H9 (cell line): ENCODE results near the gene PPP1R13B. TPM values are rescaled to one million over a fixed set of nuclear protein-coding genes. Genes with fewer than 3 reads are reported as not detected.

ENCODE experiments used
- DNase-seq: peaks from one replicate; pipeline ENCODE4 v3.0.0-alpha.2; 2017
- H2AFZ ChIP-seq: one replicate; pipeline ENCODE4 v1.6.1; 2013; ENCODE audit warnings: mild to moderate bottlenecking, low read length, control low read depth, moderate library complexity
- H2AK5ac ChIP-seq: 2 replicates; pipeline ENCODE4 v1.6.1; 2013; ENCODE audit warnings: low read length, control low read depth, mixed read lengths; ENCODE audit not compliant: insufficient read length
- H2BK120ac ChIP-seq: one replicate; pipeline ENCODE4 v1.6.1; 2013; ENCODE audit warnings: low read depth, mild to moderate bottlenecking, low read length, control low read depth, inconsistent platforms; ENCODE audit not compliant: poor library complexity, severe bottlenecking
- H2BK12ac ChIP-seq: 2 replicates; pipeline ENCODE4 v1.6.1; 2013; ENCODE audit warnings: low read length, control low read depth, mixed read lengths, low read depth; ENCODE audit not compliant: insufficient read length
- H2BK15ac ChIP-seq: 2 replicates; pipeline ENCODE4 v1.6.1; 2013; ENCODE audit warnings: low read depth, low read length, control low read depth
- H2BK20ac ChIP-seq: one replicate; pipeline ENCODE4 v1.6.1; 2013; ENCODE audit warnings: low read depth, mild to moderate bottlenecking, low read length, control low read depth, inconsistent platforms; ENCODE audit not compliant: poor library complexity, severe bottlenecking
- H2BK5ac ChIP-seq: 2 replicates; pipeline ENCODE4 v1.6.1; 2013; ENCODE audit warnings: low read length, control low read depth, mixed read lengths; ENCODE audit not compliant: insufficient read length
- H3K14ac ChIP-seq: 2 replicates; pipeline ENCODE4 v1.6.1; 2013; ENCODE audit warnings: low read length, control low read depth; ENCODE audit not compliant: insufficient read depth
- H3K18ac ChIP-seq: 2 replicates; pipeline ENCODE4 v1.6.1; 2013; ENCODE audit warnings: low read depth, mild to moderate bottlenecking, mixed read lengths, low read length, control low read depth; ENCODE audit not compliant: insufficient read length
- H3K23ac ChIP-seq: 2 replicates; pipeline ENCODE4 v1.6.1; 2013; ENCODE audit warnings: low read length, control low read depth, mixed read lengths, low read depth; ENCODE audit not compliant: insufficient read length
- H3K23me2 ChIP-seq: 2 replicates; pipeline ENCODE4 v1.6.1; 2013; ENCODE audit warnings: low read depth, mild to moderate bottlenecking, mixed read lengths, low read length, control low read depth; ENCODE audit not compliant: insufficient read length, poor library complexity, severe bottlenecking
- H3K27ac ChIP-seq: 2 replicates; pipeline ENCODE4 v1.5.1; 2013; ENCODE audit warnings: low read length, control low read depth, mixed read lengths, low read depth; ENCODE audit not compliant: insufficient read length
- H3K27me3 ChIP-seq: 2 replicates; pipeline ENCODE4 v1.6.1; 2013; ENCODE audit warnings: low read length, control low read depth, inconsistent platforms; ENCODE audit not compliant: insufficient read depth
- H3K4ac ChIP-seq: 2 replicates; pipeline ENCODE4 v1.6.1; 2013; ENCODE audit warnings: low read depth, mild to moderate bottlenecking, control low read depth, inconsistent platforms, low read length, moderate library complexity
- H3K4me1 ChIP-seq: 2 replicates; pipeline ENCODE4 v1.6.1; 2013; ENCODE audit warnings: low read length, control low read depth, inconsistent platforms; ENCODE audit not compliant: insufficient read depth
- H3K4me2 ChIP-seq: 2 replicates; pipeline ENCODE4 v1.6.1; 2013; ENCODE audit warnings: low read length, control low read depth, mixed read lengths; ENCODE audit not compliant: insufficient read length, insufficient read depth
- H3K56ac ChIP-seq: 2 replicates; pipeline ENCODE4 v1.6.1; 2013; ENCODE audit warnings: low read depth, mild to moderate bottlenecking, mixed read lengths, low read length, control low read depth; ENCODE audit not compliant: insufficient read length
- H3K79me1 ChIP-seq: 2 replicates; pipeline ENCODE4 v1.6.1; 2013; ENCODE audit warnings: low read depth, mild to moderate bottlenecking, moderate library complexity, low read length, control low read depth, inconsistent platforms; ENCODE audit not compliant: insufficient read depth, poor library complexity, severe bottlenecking
- H3K79me2 ChIP-seq: 2 replicates; pipeline ENCODE4 v1.6.1; 2013; ENCODE audit warnings: low read length, control low read depth, inconsistent platforms; ENCODE audit not compliant: insufficient read depth
- H3K9ac ChIP-seq: 2 replicates; pipeline ENCODE4 v1.6.1; 2013; ENCODE audit warnings: low read length, control low read depth, mixed read lengths; ENCODE audit not compliant: insufficient read length; ENCODE audit errors: extremely low read depth
- H3K9me3 ChIP-seq: one replicate; pipeline ENCODE4 v1.6.1; 2013; ENCODE audit warnings: low read depth, low read length, inconsistent platforms; ENCODE audit not compliant: control insufficient read depth
- H3T11ph ChIP-seq: one replicate; pipeline ENCODE4 v1.6.1; 2013; ENCODE audit warnings: mild to moderate bottlenecking, low read length, control low read depth, inconsistent platforms
- H4K20me1 ChIP-seq: one replicate; pipeline ENCODE4 v1.6.1; 2013; ENCODE audit not compliant: control insufficient read depth, insufficient read length, insufficient read depth
- H4K5ac ChIP-seq: 2 replicates; pipeline ENCODE4 v1.6.1; 2013; ENCODE audit warnings: low read depth, mild to moderate bottlenecking, mixed read lengths, low read length, control low read depth; ENCODE audit not compliant: insufficient read length
- H4K8ac ChIP-seq: replicated peaks from 2 replicates; pipeline ENCODE4 v1.6.1; 2013; ENCODE audit warnings: low read length, control low read depth, mixed read lengths, low read depth; ENCODE audit not compliant: insufficient read length
- H4K91ac ChIP-seq: 2 replicates; pipeline ENCODE4 v1.6.1; 2013; ENCODE audit warnings: low read depth, mild to moderate bottlenecking, moderate library complexity, mixed read lengths, low read length, control low read depth; ENCODE audit not compliant: insufficient read length
- H3K27ac Mint-ChIP-seq, 3 experiments: 2 replicates in 2 of 3; 3 replicates in 1 of 3; pipeline ENCODE4 v1.8.0; 2020 to 2021; ENCODE audit warnings: mixed read lengths in 3 of 3, mild to moderate bottlenecking in 1 of 3, moderate library complexity in 1 of 3
- H3K27me3 Mint-ChIP-seq: 2 replicates; pipeline ENCODE4 v1.8.0; 2021; ENCODE audit warnings: low read depth, mild to moderate bottlenecking, moderate library complexity, mixed read lengths
- H3K36me3 Mint-ChIP-seq, 3 experiments: 2 replicates in 2 of 3; 3 replicates in 1 of 3; pipeline ENCODE4 v1.8.0; 2020 to 2021; ENCODE audit warnings: low read depth in 3 of 3, mixed read lengths in 3 of 3; ENCODE audit not compliant: insufficient read depth in 1 of 3
- H3K4me1 Mint-ChIP-seq, 2 experiments: 2 replicates each; pipeline ENCODE4 v1.8.0; 2020; ENCODE audit warnings: mixed read lengths in 2 of 2
- H3K4me3 Mint-ChIP-seq, 2 experiments: 2 replicates in 1 of 2; 3 replicates in 1 of 2; pipeline ENCODE4 v1.8.0; 2020 to 2021; ENCODE audit warnings: mild to moderate bottlenecking in 2 of 2, mixed read lengths in 2 of 2, moderate library complexity in 1 of 2
- H3K9me3 Mint-ChIP-seq, 2 experiments: 2 replicates in 1 of 2; 3 replicates in 1 of 2; pipeline ENCODE4 v1.8.0; 2020; ENCODE audit warnings: mild to moderate bottlenecking in 2 of 2, mixed read lengths in 2 of 2, moderate library complexity in 1 of 2
- WGBS: extraction: QIAGEN DNeasy Blood & Tissue Kit; methylation state at CpG from one replicate; pipeline ENCODE4 v1.1.7; 2013; ENCODE audit warnings: missing lambda C conversion rate, low lambda C conversion rate, mixed read lengths; ENCODE audit not compliant: insufficient read length; ENCODE audit errors: extremely low coverage; 5-methylcytosine and 5-hydroxymethylcytosine counted together
- total RNA-seq: library from RNA; stranded (reverse); gene quantifications from 2 replicates; pipeline ENCODE4 v1.2.1, GENCODE V29; 2021
- TF ChIP-seq, protein P1 (sequence below): fragments of 200-600 bp; sonication (generic); conservative IDR thresholded peaks from 3 replicates; pipeline ENCODE4 v1.8.0; 2021; ENCODE audit warnings: antibody characterized with exemption, mild to moderate bottlenecking

Gene PPP1R13B
- total RNA-seq, 1 experiment from 2014 or later = 6.0 TPM

DNA sequence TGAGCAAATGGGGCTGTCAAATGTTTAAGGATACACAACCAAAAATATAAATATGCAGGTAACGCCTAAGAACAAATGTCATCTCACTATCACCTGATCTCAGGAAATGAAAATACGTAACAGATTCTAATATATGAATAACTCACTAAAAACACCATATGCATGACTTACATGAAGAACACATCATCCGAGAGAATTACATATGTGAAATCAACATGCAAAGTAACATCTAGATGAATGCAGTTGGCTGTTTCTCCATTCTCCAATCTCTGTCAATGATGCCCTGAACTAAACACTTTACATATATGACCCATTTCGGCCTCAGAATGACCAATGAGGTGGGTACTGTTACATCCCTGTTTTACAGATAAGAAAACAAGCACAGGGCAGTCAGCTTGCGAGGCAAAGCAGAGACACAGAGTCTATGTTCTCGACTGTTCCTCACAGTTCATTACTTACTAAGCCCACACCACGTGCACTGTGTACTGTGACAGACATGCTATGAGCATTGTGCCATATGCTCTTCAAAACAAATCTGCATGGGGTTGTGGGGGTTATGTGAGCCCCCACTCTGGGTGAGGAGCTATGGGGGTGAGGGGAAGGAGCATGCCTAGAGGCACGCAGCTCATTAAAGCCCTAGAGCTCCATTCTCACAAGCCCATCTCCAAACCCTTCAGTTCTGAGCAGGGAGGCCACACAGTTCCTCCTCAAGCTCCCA lies 89.2 kb downstream of the PPP1R13B start:
- Histone ChIP-seq H3K18ac (no peak overlapping the region), H4K20me1 (no peaks in the 10 kb centered on the region), H2BK12ac (no peak overlapping the region), H2BK20ac (no peak overlapping the region), H2BK120ac (no peak overlapping the region), H3K9ac (no peak overlapping the region), H4K91ac (no peak overlapping the region), H3K4me2 (no peak overlapping the region), H3K23ac (no peak overlapping the region), H3K79me2 (no peaks in the 10 kb centered on the region), H3K9me3 (no peaks in the 10 kb centered on the region), H3K56ac (no peak overlapping the region), H3K27me3 (no peaks in the 10 kb centered on the region), H2BK5ac (no peak overlapping the region), H3K23me2 (no peaks in the 10 kb centered on the region), H4K8ac (no peak overlapping the region), H3K27ac (no peak overlapping the region), H2BK15ac (no peak overlapping the region), H3K14ac (no peak overlapping the region), H3K4me1 (no peaks in the 10 kb centered on the region; the same call in 1 of the 2 replicates), H3T11ph (no peak overlapping the region), H3K4ac (no peak overlapping the region), H2AK5ac (no peak overlapping the region), H4K5ac (no peak overlapping the region), H2AFZ (no peak overlapping the region), H3K79me1 (no peaks in the 10 kb centered on the region)
- H3K36me3 Mint-ChIP-seq = no peaks in the 10 kb centered on the region
- no peak overlapping the region for H3K4me3 Mint-ChIP-seq
- no peak for DNase-seq
- WGBS = no CpG with 5 or more reads among the region's 8 CpGs
- H3K27me3 Mint-ChIP-seq = no peaks in the 10 kb centered on the region
- peaks cover 14 to 16% of the 10 kb centered on the region in 2 experiments for H3K4me1 Mint-ChIP-seq
- TF ChIP-seq, protein P1, sequence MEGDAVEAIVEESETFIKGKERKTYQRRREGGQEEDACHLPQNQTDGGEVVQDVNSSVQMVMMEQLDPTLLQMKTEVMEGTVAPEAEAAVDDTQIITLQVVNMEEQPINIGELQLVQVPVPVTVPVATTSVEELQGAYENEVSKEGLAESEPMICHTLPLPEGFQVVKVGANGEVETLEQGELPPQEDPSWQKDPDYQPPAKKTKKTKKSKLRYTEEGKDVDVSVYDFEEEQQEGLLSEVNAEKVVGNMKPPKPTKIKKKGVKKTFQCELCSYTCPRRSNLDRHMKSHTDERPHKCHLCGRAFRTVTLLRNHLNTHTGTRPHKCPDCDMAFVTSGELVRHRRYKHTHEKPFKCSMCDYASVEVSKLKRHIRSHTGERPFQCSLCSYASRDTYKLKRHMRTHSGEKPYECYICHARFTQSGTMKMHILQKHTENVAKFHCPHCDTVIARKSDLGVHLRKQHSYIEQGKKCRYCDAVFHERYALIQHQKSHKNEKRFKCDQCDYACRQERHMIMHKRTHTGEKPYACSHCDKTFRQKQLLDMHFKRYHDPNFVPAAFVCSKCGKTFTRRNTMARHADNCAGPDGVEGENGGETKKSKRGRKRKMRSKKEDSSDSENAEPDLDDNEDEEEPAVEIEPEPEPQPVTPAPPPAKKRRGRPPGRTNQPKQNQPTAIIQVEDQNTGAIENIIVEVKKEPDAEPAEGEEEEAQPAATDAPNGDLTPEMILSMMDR = no peak
- no peak overlapping the region for H3K27ac Mint-ChIP-seq
- H3K9me3 Mint-ChIP-seq = no peaks in the 10 kb centered on the region
